Measurements from ENCODE around the gene GMDS.

Gene GMDS

DNA sequence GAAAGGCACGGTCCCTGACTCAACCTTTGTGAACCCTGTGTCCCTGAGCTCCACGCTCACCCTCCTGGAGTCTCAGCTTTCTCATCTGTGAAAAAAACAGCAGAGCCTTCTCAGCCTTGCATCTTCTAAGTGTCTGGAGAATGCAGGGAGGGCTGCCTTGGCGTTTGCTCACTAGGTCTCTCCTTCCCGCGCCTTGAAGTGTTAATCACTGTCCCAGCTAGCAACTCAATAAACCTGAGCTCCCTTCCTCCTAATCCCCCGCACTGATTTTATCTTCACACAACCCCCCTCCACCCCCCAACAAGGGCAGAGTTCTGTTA lies 670.6 kb downstream of the GMDS start:
- DNase-seq: no peak
- H3K14ac ChIP-seq (ENCODE audit: low read length in 2 of 2): no peak overlapping the region
- no peak overlapping the region for H2BK120ac ChIP-seq (ENCODE audit: low read depth, low read length)
- no peak overlapping the region for H2AFZ ChIP-seq (ENCODE audit: low read depth, low read length)
- H3K27ac ChIP-seq (ENCODE audit: low read length, poor library complexity, severe bottlenecking): no peak overlapping the region
- peaks cover 10% of the 10 kb centered on the region for H3K9me3 ChIP-seq (ENCODE audit: control insufficient read depth, low read length)
- no peak overlapping the region for H2BK12ac ChIP-seq (ENCODE audit: low read length in 2 of 2)
- H3K4ac ChIP-seq (ENCODE audit: low read depth in 1 of 2, low read length in 2 of 2): no peak overlapping the region
- H4K91ac ChIP-seq (ENCODE audit: low read length): no peak overlapping the region
- H3K9ac ChIP-seq (ENCODE audit: low read length): no peak overlapping the region
- H2AK5ac ChIP-seq (ENCODE audit: low read length, severe bottlenecking): no peak overlapping the region
- no peak overlapping the region for H3K18ac ChIP-seq (ENCODE audit: low read depth in 1 of 2, low read length in 2 of 2)
- H2BK5ac ChIP-seq (ENCODE audit: low read depth, low read length, poor library complexity, severe bottlenecking): no peak overlapping the region
- H3K4me1 ChIP-seq (ENCODE audit: control insufficient read depth, insufficient read depth, low read depth, low read length): peaks cover 9% of the 10 kb centered on the region
- 20% methylated on average over 6 of the region's 6 CpGs for WGBS
- H3K4me3 ChIP-seq (ENCODE audit: insufficient read depth in 1 of 2, low read depth in 1 of 2, low read length in 2 of 2): no peak overlapping the region
- no peak overlapping the region for H4K8ac ChIP-seq (ENCODE audit: low read length)
- H3K79me1 ChIP-seq (replicated peaks; ENCODE audit: low read length, poor library complexity, severe bottlenecking): no peaks in the 10 kb centered on the region
- H3K27me3 ChIP-seq (ENCODE audit: control insufficient read depth in 1 of 2, insufficient read depth in 1 of 2, low read length in 2 of 2): peaks cover 10 to 19% of the 10 kb centered on the region in 2 experiments
- no peak overlapping the region for H3K23ac ChIP-seq (ENCODE audit: low read length in 2 of 2)
- H3K4me2 ChIP-seq (ENCODE audit: low read length, poor library complexity, severe bottlenecking): no peak overlapping the region
- no peak overlapping the region for H2BK15ac ChIP-seq (ENCODE audit: low read depth, poor library complexity, severe bottlenecking)
- H3K36me3 ChIP-seq (ENCODE audit: control insufficient read depth in 1 of 2, insufficient read depth in 2 of 2, low read depth in 1 of 2, low read length in 2 of 2): no peaks in the 10 kb centered on the region

GRCh38 chr6:1574083-1574761 lies 671.2 kb downstream of the GMDS start:
- Histone ChIP-seq H2BK15ac (ENCODE audit: low read depth, poor library complexity, severe bottlenecking) (no peak overlapping the region), H3K23ac (ENCODE audit: low read length in 2 of 2) (no peak overlapping the region), H3K9me3 (ENCODE audit: control insufficient read depth, low read length) (peaks cover 10% of the 10 kb centered on the region), H2BK5ac (ENCODE audit: low read depth, low read length, poor library complexity, severe bottlenecking) (no peak overlapping the region), H3K4ac (ENCODE audit: low read depth in 1 of 2, low read length in 2 of 2) (no peak overlapping the region), H2BK120ac (ENCODE audit: low read depth, low read length) (no peak overlapping the region), H2BK12ac (ENCODE audit: low read length in 2 of 2) (no peak overlapping the region), H3K79me1 (replicated peaks; ENCODE audit: low read length, poor library complexity, severe bottlenecking) (no peaks in the 10 kb centered on the region), H3K4me3 (ENCODE audit: insufficient read depth in 1 of 2, low read depth in 1 of 2, low read length in 2 of 2) (no peak overlapping the region), H3K14ac (ENCODE audit: low read length in 2 of 2) (no peak overlapping the region), H3K4me2 (ENCODE audit: low read length, poor library complexity, severe bottlenecking) (no peak overlapping the region), H3K36me3 (ENCODE audit: control insufficient read depth in 1 of 2, insufficient read depth in 2 of 2, low read depth in 1 of 2, low read length in 2 of 2) (no peaks in the 10 kb centered on the region), H3K27ac (ENCODE audit: low read length, poor library complexity, severe bottlenecking) (no peak overlapping the region), H4K91ac (ENCODE audit: low read length) (no peak overlapping the region), H3K27me3 (ENCODE audit: control insufficient read depth in 1 of 2, insufficient read depth in 1 of 2, low read length in 2 of 2) (peaks cover 10 to 15% of the 10 kb centered on the region in 2 experiments), H4K8ac (ENCODE audit: low read length) (no peak overlapping the region), H3K18ac (ENCODE audit: low read depth in 1 of 2, low read length in 2 of 2) (no peak overlapping the region), H3K4me1 (ENCODE audit: control insufficient read depth, insufficient read depth, low read depth, low read length) (peaks cover 9% of the 10 kb centered on the region), H2AK5ac (ENCODE audit: low read length, severe bottlenecking) (no peak overlapping the region), H3K9ac (ENCODE audit: low read length) (no peak overlapping the region), H2AFZ (ENCODE audit: low read depth, low read length) (no peak overlapping the region)
- DNase-seq: no peak
- WGBS: 81% methylated on average over 13 of the region's 13 CpGs

Data from mesenchymal stem cell (in vitro differentiated cells and primary cell).